ENCODE data around the gene ANGPT4.

ANGPT4 gene

GRCh38 chr20:916125-916799 is at the start of gene ANGPT4:
Gene ANGPT4 (minus strand): TSS chr20:916334. CDS start chr20:916214, 120 bp downstream.
- Histone ChIP-seq H3K27me3 (no peaks in the 10 kb centered on the region), H3K9ac (no peak within 1 kb of the TSS), H3K36me3 (no peaks in the 10 kb centered on the region), H4K20me1 (no peaks in the 10 kb centered on the region), H3K4me1 (peaks cover 70% of the 10 kb centered on the region), H3K4me3 (no peak within 1 kb of the TSS), H3K9me3 (no peaks in the 10 kb centered on the region), H3K4me2 (peak within 1 kb of the TSS; percentile 78), H3K27ac (no peak within 1 kb of the TSS)
- no peak for TF ChIP-seq Cebpa-rat (IDR thresholded peaks at IDR 0.05)

- TF ChIP-seq Cebpa-rat (IDR thresholded peaks at IDR 0.05), result no peak
- H3K9me3 ChIP-seq, result no peaks in the 10 kb centered on the region
- peaks cover 12% of the 10 kb centered on the region for H3K4me1 ChIP-seq
- no peaks in the 10 kb centered on the region for H3K27me3 ChIP-seq
- H4K20me1 ChIP-seq, result no peaks in the 10 kb centered on the region
- H3K36me3 ChIP-seq, result no peaks in the 10 kb centered on the region
- H3K27ac ChIP-seq, result no peak overlapping the region
- H3K4me2 ChIP-seq, result no peak overlapping the region
- H3K4me3 ChIP-seq, result no peak overlapping the region
- no peak overlapping the region for H3K9ac ChIP-seq
Observed at GRCh38 chr20:963795-964194, 47.7 kb upstream of the ANGPT4 start.

- Histone ChIP-seq H3K9ac (no peak overlapping the region), H3K4me1 (peaks cover 12% of the 10 kb centered on the region), H3K36me3 (no peaks in the 10 kb centered on the region), H3K27me3 (no peaks in the 10 kb centered on the region), H3K9me3 (no peaks in the 10 kb centered on the region), H3K4me3 (no peak overlapping the region), H3K4me2 (no peak overlapping the region), H3K27ac (no peak overlapping the region), H4K20me1 (no peaks in the 10 kb centered on the region)
- TF ChIP-seq Cebpa-rat (IDR thresholded peaks at IDR 0.05), result no peak
Observed at GRCh38 chr20:962683-963082, 46.5 kb upstream of the ANGPT4 start.

GRCh38 chr20:962223-962622 is 46.1 kb upstream of the ANGPT4 start:
- no peak for TF ChIP-seq Cebpa-rat (IDR thresholded peaks at IDR 0.05)
- Histone ChIP-seq H3K4me1 (peaks cover 12% of the 10 kb centered on the region), H3K4me3 (no peak overlapping the region), H3K9me3 (no peaks in the 10 kb centered on the region), H3K27ac (no peak overlapping the region), H3K36me3 (no peaks in the 10 kb centered on the region), H3K4me2 (no peak overlapping the region), H4K20me1 (no peaks in the 10 kb centered on the region), H3K27me3 (no peaks in the 10 kb centered on the region), H3K9ac (no peak overlapping the region)

GRCh38 chr20:961768-962167 is 45.6 kb upstream of the ANGPT4 start:
- Histone ChIP-seq H3K9ac (no peak overlapping the region), H3K4me2 (no peak overlapping the region), H4K20me1 (no peaks in the 10 kb centered on the region), H3K27ac (no peak overlapping the region), H3K36me3 (no peaks in the 10 kb centered on the region), H3K9me3 (no peaks in the 10 kb centered on the region), H3K4me3 (no peak overlapping the region), H3K4me1 (peaks cover 12% of the 10 kb centered on the region), H3K27me3 (no peaks in the 10 kb centered on the region)
- TF ChIP-seq Cebpa-rat (IDR thresholded peaks at IDR 0.05), result no peak

- Histone ChIP-seq H4K20me1 (no peaks in the 10 kb centered on the region), H3K9me3 (no peaks in the 10 kb centered on the region), H3K27ac (no peak overlapping the region), H3K36me3 (no peaks in the 10 kb centered on the region), H3K4me1 (peaks cover 12% of the 10 kb centered on the region), H3K27me3 (no peaks in the 10 kb centered on the region), H3K4me3 (no peak overlapping the region), H3K4me2 (peak overlapping the region; percentile 31; the same call in 1 of the 2 replicates), H3K9ac (peak overlapping the region; percentile 55; the same call in 1 of the 2 replicates)
- no peak for TF ChIP-seq Cebpa-rat (IDR thresholded peaks at IDR 0.05)
Observed at GRCh38 chr20:959996-960615, 44.0 kb upstream of the ANGPT4 start.

- Histone ChIP-seq H3K27ac (no peak overlapping the region), H3K9ac (peak overlapping the region; percentile 55; the same call in 1 of the 2 replicates), H4K20me1 (no peaks in the 10 kb centered on the region), H3K4me3 (no peak overlapping the region), H3K36me3 (no peaks in the 10 kb centered on the region), H3K4me1 (peaks cover 12% of the 10 kb centered on the region), H3K27me3 (no peaks in the 10 kb centered on the region), H3K9me3 (no peaks in the 10 kb centered on the region), H3K4me2 (peak overlapping the region; percentile 31)
- no peak for TF ChIP-seq Cebpa-rat (IDR thresholded peaks at IDR 0.05)
Observed at GRCh38 chr20:958936-959815, 43.0 kb upstream of the ANGPT4 start.

GRCh38 chr20:957544-957943 is 41.4 kb upstream of the ANGPT4 start:
- Histone ChIP-seq H3K36me3 (no peaks in the 10 kb centered on the region), H3K9me3 (no peaks in the 10 kb centered on the region), H3K27me3 (no peaks in the 10 kb centered on the region), H4K20me1 (no peaks in the 10 kb centered on the region), H3K4me3 (no peak overlapping the region), H3K9ac (no peak overlapping the region), H3K27ac (no peak overlapping the region), H3K4me1 (peaks cover 12% of the 10 kb centered on the region), H3K4me2 (no peak overlapping the region)
- no peak for TF ChIP-seq Cebpa-rat (IDR thresholded peaks at IDR 0.05)

- Histone ChIP-seq H4K20me1 (no peaks in the 10 kb centered on the region), H3K27me3 (no peaks in the 10 kb centered on the region), H3K4me1 (peaks cover 12% of the 10 kb centered on the region), H3K27ac (no peak overlapping the region), H3K4me2 (no peak overlapping the region), H3K36me3 (no peaks in the 10 kb centered on the region), H3K4me3 (no peak overlapping the region), H3K9ac (no peak overlapping the region), H3K9me3 (no peaks in the 10 kb centered on the region)
- no peak for TF ChIP-seq Cebpa-rat (IDR thresholded peaks at IDR 0.05)
Observed at GRCh38 chr20:956330-956951, 40.3 kb upstream of the ANGPT4 start.
